GM12891 (cell line): Measurements from ENCODE around the gene NMT1.

Experiments used
- POLR2A ChIP-seq: IDR thresholded peaks from 2 replicates; pipeline ENCODE4 v1.6.1; 2011; ENCODE audit warnings: low read depth, low read length, control low read depth
- POLR2AphosphoS5 ChIP-seq: IDR thresholded peaks from 2 replicates; pipeline ENCODE4 v1.6.1; 2011; ENCODE audit warnings: low read depth, low read length, control low read depth
- SPI1 ChIP-seq: IDR thresholded peaks from 2 replicates; pipeline ENCODE4 v1.6.1; 2011; ENCODE audit warnings: low read depth, low read length, control low read depth

DNA sequence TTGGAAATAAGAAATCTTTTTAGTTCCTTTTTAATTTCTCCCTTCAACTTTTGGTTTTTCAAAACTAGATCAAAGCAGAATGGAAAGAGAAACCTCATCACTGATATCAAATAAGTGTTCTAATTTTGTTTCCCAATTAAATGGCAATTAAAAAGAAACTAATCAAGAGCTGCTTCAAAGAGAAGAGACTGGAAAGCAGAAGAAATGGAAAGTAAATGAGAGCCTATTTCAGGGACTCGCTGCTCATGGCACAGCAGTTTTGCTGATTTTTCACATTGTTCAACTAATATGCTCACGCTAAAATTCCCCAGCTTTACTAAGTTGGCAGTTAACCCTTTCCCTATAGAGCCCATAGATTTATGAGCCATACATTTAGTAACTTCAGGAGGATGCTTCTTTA lies 6.5 kb downstream of the NMT1 start:
- TF ChIP-seq POLR2A (no peak), POLR2AphosphoS5 (no peak), SPI1 (no peak)
